Measurements from ENCODE around the gene ELF4.

Gene ELF4

GRCh38 chrX:130034178-130034577 is 76.1 kb downstream of the ELF4 start:
- no peak for DNase-seq

- DNase-seq = no peak
These were observed 77.7 kb downstream of the ELF4 start for GRCh38 chrX:130032552-130032951.

GRCh38 chrX:130030826-130031225 is 79.5 kb downstream of the ELF4 start:
- DNase-seq = no peak

GRCh38 chrX:130028196-130028595 is 82.1 kb downstream of the ELF4 start:
- peak in 1 of 2 experiments; percentile 24 for DNase-seq

GRCh38 chrX:130027569-130027968 is 82.7 kb downstream of the ELF4 start:
- no peak for DNase-seq

- DNase-seq = peak in 1 of 2 experiments; percentile 17
These were observed 85.0 kb downstream of the ELF4 start for GRCh38 chrX:130025256-130025655.

GRCh38 chrX:130024127-130024526 is 86.2 kb downstream of the ELF4 start:
- DNase-seq = peak; percentile 15 to 60

GRCh38 chrX:130020661-130021324 is 89.5 kb downstream of the ELF4 start:
- DNase-seq = no peak

- DNase-seq = no peak
These were observed 92.2 kb downstream of the ELF4 start for GRCh38 chrX:130018143-130018542.

- DNase-seq = no peak
These were observed 95.1 kb downstream of the ELF4 start for GRCh38 chrX:130015181-130015580.

All from NCI-H526 (cell line).